ENCODE measurements around the gene GRIN3A.

Gene GRIN3A

GRCh38 chr9:101605547-101605946 is 132.9 kb downstream of the GRIN3A start:
- H3K27ac ChIP-seq (ENCODE audit: low read depth, low read length) = no peak overlapping the region
- H3K9ac ChIP-seq (ENCODE audit: low read length) = no peak overlapping the region
- H3K36me3 ChIP-seq (ENCODE audit: low read length) = no peaks in the 10 kb centered on the region
- H3K27me3 ChIP-seq (ENCODE audit: low read length) = no peaks in the 10 kb centered on the region
- H3K4me2 ChIP-seq (ENCODE audit: low read depth, low read length, poor library complexity, severe bottlenecking) = no peak overlapping the region
- no peak for TF ChIP-seq EZH2phosphoT487 (conservative IDR thresholded peaks at IDR 0.05; ENCODE audit: low read length)
- TF ChIP-seq, protein P1, sequence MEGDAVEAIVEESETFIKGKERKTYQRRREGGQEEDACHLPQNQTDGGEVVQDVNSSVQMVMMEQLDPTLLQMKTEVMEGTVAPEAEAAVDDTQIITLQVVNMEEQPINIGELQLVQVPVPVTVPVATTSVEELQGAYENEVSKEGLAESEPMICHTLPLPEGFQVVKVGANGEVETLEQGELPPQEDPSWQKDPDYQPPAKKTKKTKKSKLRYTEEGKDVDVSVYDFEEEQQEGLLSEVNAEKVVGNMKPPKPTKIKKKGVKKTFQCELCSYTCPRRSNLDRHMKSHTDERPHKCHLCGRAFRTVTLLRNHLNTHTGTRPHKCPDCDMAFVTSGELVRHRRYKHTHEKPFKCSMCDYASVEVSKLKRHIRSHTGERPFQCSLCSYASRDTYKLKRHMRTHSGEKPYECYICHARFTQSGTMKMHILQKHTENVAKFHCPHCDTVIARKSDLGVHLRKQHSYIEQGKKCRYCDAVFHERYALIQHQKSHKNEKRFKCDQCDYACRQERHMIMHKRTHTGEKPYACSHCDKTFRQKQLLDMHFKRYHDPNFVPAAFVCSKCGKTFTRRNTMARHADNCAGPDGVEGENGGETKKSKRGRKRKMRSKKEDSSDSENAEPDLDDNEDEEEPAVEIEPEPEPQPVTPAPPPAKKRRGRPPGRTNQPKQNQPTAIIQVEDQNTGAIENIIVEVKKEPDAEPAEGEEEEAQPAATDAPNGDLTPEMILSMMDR (IDR thresholded peaks at IDR 0.05; ENCODE audit: insufficient read depth, low read length, poor library complexity, severe bottlenecking) = no peak
- no peaks in the 10 kb centered on the region for H3K9me3 ChIP-seq (ENCODE audit: insufficient read depth, low read length)
- no peaks in the 10 kb centered on the region for H4K20me1 ChIP-seq (ENCODE audit: low read depth, low read length)
- no peak overlapping the region for H2AFZ ChIP-seq (ENCODE audit: low read depth, low read length, severe bottlenecking)
- H3K9me2 ChIP-seq (replicated peaks; ENCODE audit: insufficient read depth, low read length) = no peaks in the 10 kb centered on the region
- H3K4me3 ChIP-seq (ENCODE audit: insufficient read depth, low read length, poor library complexity, severe bottlenecking) = no peak overlapping the region
- H3K79me2 ChIP-seq (ENCODE audit: insufficient read depth, low read length) = no peaks in the 10 kb centered on the region
- H3F3A ChIP-seq (ENCODE audit: insufficient read depth) = no peaks in the 10 kb centered on the region

DNA sequence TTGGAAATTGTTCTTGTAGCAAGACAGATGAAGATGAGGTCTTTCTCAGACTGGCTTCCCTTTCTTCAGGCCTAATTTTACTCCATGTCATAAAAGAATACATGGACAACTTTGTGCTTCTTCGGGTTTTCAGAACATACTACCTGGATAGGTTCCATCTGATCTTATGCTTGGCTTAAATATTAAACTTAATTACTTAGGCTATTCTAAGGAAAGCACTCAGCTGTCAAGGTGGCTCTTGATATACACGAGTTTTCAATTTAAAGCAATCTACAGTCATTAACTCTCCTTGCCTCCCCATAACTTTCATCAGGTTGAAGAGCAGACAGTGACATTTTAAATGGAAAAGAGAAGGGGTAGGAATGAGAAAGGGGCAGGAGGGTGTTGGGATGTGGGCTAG is 134.2 kb downstream of the GRIN3A start:
- Histone ChIP-seq H3K79me2 (ENCODE audit: insufficient read depth, low read length) (no peaks in the 10 kb centered on the region), H3F3A (ENCODE audit: insufficient read depth) (no peaks in the 10 kb centered on the region), H3K27ac (ENCODE audit: low read depth, low read length) (no peak overlapping the region), H3K9me3 (ENCODE audit: insufficient read depth, low read length) (no peaks in the 10 kb centered on the region), H3K27me3 (ENCODE audit: low read length) (no peaks in the 10 kb centered on the region), H3K4me2 (ENCODE audit: low read depth, low read length, poor library complexity, severe bottlenecking) (no peak overlapping the region), H3K4me3 (ENCODE audit: insufficient read depth, low read length, poor library complexity, severe bottlenecking) (no peak overlapping the region), H3K9me2 (replicated peaks; ENCODE audit: insufficient read depth, low read length) (no peaks in the 10 kb centered on the region), H2AFZ (ENCODE audit: low read depth, low read length, severe bottlenecking) (no peak overlapping the region), H4K20me1 (ENCODE audit: low read depth, low read length) (no peaks in the 10 kb centered on the region), H3K36me3 (ENCODE audit: low read length) (no peaks in the 10 kb centered on the region), H3K9ac (ENCODE audit: low read length) (no peak overlapping the region)
- TF ChIP-seq, protein P1 (IDR thresholded peaks at IDR 0.05; ENCODE audit: insufficient read depth, low read length, poor library complexity, severe bottlenecking) = no peak
- TF ChIP-seq EZH2phosphoT487 (conservative IDR thresholded peaks at IDR 0.05; ENCODE audit: low read length) = no peak

GRCh38 chr9:101601904-101602765 is 136.3 kb downstream of the GRIN3A start:
- Histone ChIP-seq H3K4me2 (ENCODE audit: low read depth, low read length, poor library complexity, severe bottlenecking) (peak overlapping the region; percentile 24), H3F3A (ENCODE audit: insufficient read depth) (no peaks in the 10 kb centered on the region), H3K9ac (ENCODE audit: low read length) (no peak overlapping the region), H3K4me3 (ENCODE audit: insufficient read depth, low read length, poor library complexity, severe bottlenecking) (no peak overlapping the region), H3K79me2 (ENCODE audit: insufficient read depth, low read length) (no peaks in the 10 kb centered on the region), H4K20me1 (ENCODE audit: low read depth, low read length) (no peaks in the 10 kb centered on the region), H2AFZ (ENCODE audit: low read depth, low read length, severe bottlenecking) (no peak overlapping the region), H3K27ac (ENCODE audit: low read depth, low read length) (no peak overlapping the region), H3K27me3 (ENCODE audit: low read length) (no peaks in the 10 kb centered on the region), H3K36me3 (ENCODE audit: low read length) (no peaks in the 10 kb centered on the region), H3K9me2 (replicated peaks; ENCODE audit: insufficient read depth, low read length) (no peaks in the 10 kb centered on the region), H3K9me3 (ENCODE audit: insufficient read depth, low read length) (no peaks in the 10 kb centered on the region)
- TF ChIP-seq, protein P1 (IDR thresholded peaks at IDR 0.05; ENCODE audit: insufficient read depth, low read length, poor library complexity, severe bottlenecking) = peak; percentile 58
- TF ChIP-seq EZH2phosphoT487 (conservative IDR thresholded peaks at IDR 0.05; ENCODE audit: low read length) = no peak
